Neural progenitor cell (in vitro differentiated cells): ENCODE results near the gene LRP1B.

Experiments used
- EZH2 ChIP-seq: fragments of 200-600 bp; sonication (generic); IDR thresholded peaks from 2 replicates; pipeline ENCODE4 v1.6.1; 2017; ENCODE audit warnings: antibody characterized with exemption, mild to moderate bottlenecking, moderate library complexity
- TF ChIP-seq, protein P1 (sequence below): fragments of 200-600 bp; sonication (generic); IDR thresholded peaks from 2 replicates; pipeline ENCODE4 v1.5.1; 2017; ENCODE audit warnings: antibody characterized with exemption, mild to moderate bottlenecking

- TF ChIP-seq, protein P1, sequence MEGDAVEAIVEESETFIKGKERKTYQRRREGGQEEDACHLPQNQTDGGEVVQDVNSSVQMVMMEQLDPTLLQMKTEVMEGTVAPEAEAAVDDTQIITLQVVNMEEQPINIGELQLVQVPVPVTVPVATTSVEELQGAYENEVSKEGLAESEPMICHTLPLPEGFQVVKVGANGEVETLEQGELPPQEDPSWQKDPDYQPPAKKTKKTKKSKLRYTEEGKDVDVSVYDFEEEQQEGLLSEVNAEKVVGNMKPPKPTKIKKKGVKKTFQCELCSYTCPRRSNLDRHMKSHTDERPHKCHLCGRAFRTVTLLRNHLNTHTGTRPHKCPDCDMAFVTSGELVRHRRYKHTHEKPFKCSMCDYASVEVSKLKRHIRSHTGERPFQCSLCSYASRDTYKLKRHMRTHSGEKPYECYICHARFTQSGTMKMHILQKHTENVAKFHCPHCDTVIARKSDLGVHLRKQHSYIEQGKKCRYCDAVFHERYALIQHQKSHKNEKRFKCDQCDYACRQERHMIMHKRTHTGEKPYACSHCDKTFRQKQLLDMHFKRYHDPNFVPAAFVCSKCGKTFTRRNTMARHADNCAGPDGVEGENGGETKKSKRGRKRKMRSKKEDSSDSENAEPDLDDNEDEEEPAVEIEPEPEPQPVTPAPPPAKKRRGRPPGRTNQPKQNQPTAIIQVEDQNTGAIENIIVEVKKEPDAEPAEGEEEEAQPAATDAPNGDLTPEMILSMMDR = no peak
- TF ChIP-seq EZH2 = no peak
These were observed 1126.7 kb downstream of the LRP1B start for GRCh38 chr2:141003967-141004657.
